Ectodermal cell (in vitro differentiated cells): ENCODE results near the gene TFPI.
"Not testable (repeated sequence)": the region's sequence is repeated elsewhere in the genome, so short reads cannot be mapped to it uniquely, and the experiment has no call there.

Source experiments
- H3K27ac ChIP-seq: 2 replicates; pipeline ENCODE4 v1.7.0; 2013; ENCODE audit warnings: mild to moderate bottlenecking, low read depth, low read length; ENCODE audit not compliant: insufficient read depth, poor library complexity, severe bottlenecking
- H3K27me3 ChIP-seq: 2 replicates; pipeline ENCODE4 v1.7.0; 2013; ENCODE audit warnings: mild to moderate bottlenecking, low read length; ENCODE audit not compliant: insufficient read depth, control insufficient read depth, poor library complexity, severe bottlenecking
- H3K36me3 ChIP-seq: one replicate; pipeline ENCODE4 v1.7.0; 2013; ENCODE audit warnings: low read length; ENCODE audit not compliant: control insufficient read depth, insufficient read depth
- H3K4me1 ChIP-seq: one replicate; pipeline ENCODE4 v1.7.0; 2013; ENCODE audit warnings: low read length; ENCODE audit not compliant: control insufficient read depth, insufficient read depth
- H3K4me3 ChIP-seq: 2 replicates; pipeline ENCODE4 v1.7.0; 2013; ENCODE audit warnings: low read depth, low read length, control low read depth; ENCODE audit not compliant: insufficient read depth
- H3K9me3 ChIP-seq: 2 replicates; pipeline ENCODE4 v1.7.0; 2013; ENCODE audit warnings: mild to moderate bottlenecking, low read length, moderate library complexity; ENCODE audit not compliant: control insufficient read depth
- WGBS, 2 experiments: methylation state at CpG; one replicate each; pipeline ENCODE4 v1.1.7; 2013; ENCODE audit warnings: missing lambda C conversion rate in 2 of 2; 5-methylcytosine and 5-hydroxymethylcytosine counted together

The TFPI gene

DNA sequence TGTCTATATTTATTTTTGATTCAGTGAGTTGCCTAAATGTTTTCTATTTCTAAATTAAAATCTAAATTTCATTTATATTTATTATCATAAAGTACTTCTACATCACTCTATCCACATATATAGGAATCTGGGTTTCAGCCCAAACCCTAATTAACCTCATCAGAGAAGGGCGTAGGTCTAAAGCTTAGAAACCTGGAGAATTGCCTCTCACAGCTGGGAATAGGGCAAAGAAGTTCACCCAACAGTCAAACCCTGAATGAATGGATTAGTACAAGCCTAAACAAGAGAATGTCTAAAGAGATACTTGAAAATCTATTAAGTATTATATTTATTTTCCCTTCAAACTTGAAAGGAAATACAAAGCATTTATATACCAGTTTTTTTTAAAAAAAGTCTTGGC, 26.2 kb downstream of the TFPI start:
- H3K27ac ChIP-seq = no peak overlapping the region

DNA sequence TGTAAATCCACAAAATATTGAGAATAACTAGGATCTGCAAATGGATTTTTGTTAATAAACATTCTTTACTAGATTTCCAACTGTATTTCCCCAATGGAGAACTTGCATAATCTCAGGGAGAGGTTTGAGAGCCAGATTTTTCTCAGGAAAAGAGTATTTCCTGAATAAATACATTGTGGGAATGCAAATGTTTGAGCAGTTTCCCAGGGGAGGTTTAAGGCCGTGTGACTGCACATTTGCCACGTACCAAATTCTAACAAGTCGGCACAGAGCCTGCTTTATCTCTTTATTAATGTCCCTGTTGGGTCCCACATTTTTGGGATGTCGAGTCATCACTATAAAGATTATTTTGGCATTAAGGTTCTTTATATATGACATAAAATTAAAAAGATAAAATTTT, 27.0 kb downstream of the TFPI start:
- Histone ChIP-seq H3K27me3 (no peaks in the 10 kb centered on the region), H3K4me3 (no peak overlapping the region), H3K27ac (peak overlapping the region; percentile 61), H3K9me3 (no peaks in the 10 kb centered on the region), H3K4me1 (peaks cover 14% of the 10 kb centered on the region), H3K36me3 (no peaks in the 10 kb centered on the region)
- 26 to 27% methylated on average over 3 of the region's 4 CpGs for WGBS, 2 experiments

More for the DNA sequence above, 26.2 kb downstream of the TFPI start:
- Histone ChIP-seq H3K4me1 (peaks cover 14% of the 10 kb centered on the region), H3K9me3 (no peaks in the 10 kb centered on the region), H3K36me3 (no peaks in the 10 kb centered on the region), H3K27me3 (no peaks in the 10 kb centered on the region), H3K4me3 (no peak overlapping the region)
- 6% methylated on average over 1 of the region's 1 CpG; no CpG with 5 or more reads in 1 of the 2 experiments for WGBS, 2 experiments

DNA sequence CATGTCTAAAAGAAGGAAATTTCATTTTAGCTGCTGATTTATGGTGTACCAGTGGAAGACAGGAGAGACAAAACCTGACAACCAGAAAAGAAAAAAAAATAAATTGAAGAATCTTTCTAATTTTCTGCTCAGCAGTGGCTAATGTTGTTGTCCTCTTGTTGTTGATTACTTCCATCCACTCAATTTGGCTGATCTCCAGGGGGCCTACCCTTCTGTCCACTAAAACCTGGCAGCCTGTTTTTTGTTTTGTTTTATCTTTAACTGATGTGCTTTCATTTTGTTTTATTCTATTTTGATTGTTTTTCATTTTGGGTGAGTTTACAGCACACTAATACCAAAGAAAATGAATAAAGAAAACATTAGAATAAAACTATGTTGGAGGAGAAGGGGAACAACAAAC, 27.4 kb downstream of the TFPI start:
- H3K4me3 ChIP-seq = no peak overlapping the region

GRCh38 chr2:187525163-187525900, 28.9 kb downstream of the TFPI start:
- H3K36me3 ChIP-seq = no peaks in the 10 kb centered on the region
- no peak overlapping the region for H3K4me3 ChIP-seq
- H3K9me3 ChIP-seq = no peaks in the 10 kb centered on the region
- H3K27me3 ChIP-seq = no peaks in the 10 kb centered on the region
- no CpG with 5 or more reads among the region's 1 CpG for WGBS, 2 experiments
- H3K27ac ChIP-seq = no peak overlapping the region
- peaks cover 15% of the 10 kb centered on the region for H3K4me1 ChIP-seq

More for the DNA sequence above, 27.4 kb downstream of the TFPI start:
- no peaks in the 10 kb centered on the region for H3K9me3 ChIP-seq
- no peaks in the 10 kb centered on the region for H3K36me3 ChIP-seq
- H3K27ac ChIP-seq = peak overlapping the region; percentile 61
- H3K4me1 ChIP-seq = peaks cover 14% of the 10 kb centered on the region
- no peaks in the 10 kb centered on the region for H3K27me3 ChIP-seq

DNA sequence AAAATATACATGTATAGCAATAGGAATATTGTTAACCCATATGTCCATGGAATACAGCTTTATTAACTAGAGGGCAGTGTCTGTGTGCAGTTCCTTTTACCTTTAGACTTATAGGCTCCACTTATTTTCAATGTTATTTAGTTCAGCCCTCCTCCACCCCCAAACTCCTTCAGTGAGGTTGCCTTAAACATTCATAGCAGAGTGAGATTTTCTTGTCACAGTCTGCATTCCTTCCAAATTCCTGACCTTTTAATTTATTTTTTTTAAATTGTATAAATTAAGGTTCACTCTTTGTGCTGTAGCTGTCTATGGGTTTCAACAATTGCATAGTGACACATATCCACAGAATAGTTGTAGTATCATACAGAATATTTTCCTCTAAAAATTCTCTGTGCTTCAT, 30.9 kb downstream of the TFPI start:
- Histone ChIP-seq H3K9me3 (no peaks in the 10 kb centered on the region), H3K36me3 (no peaks in the 10 kb centered on the region), H3K4me3 (no peak overlapping the region), H3K27ac (no peak overlapping the region), H3K27me3 (no peaks in the 10 kb centered on the region), H3K4me1 (peaks cover 16% of the 10 kb centered on the region)

GRCh38 chr2:187520121-187520624, 34.1 kb downstream of the TFPI start:
- H3K4me1 ChIP-seq = peaks cover 6% of the 10 kb centered on the region
- H3K4me3 ChIP-seq = no peak overlapping the region
- no peaks in the 10 kb centered on the region for H3K9me3 ChIP-seq
- H3K36me3 ChIP-seq = no peaks in the 10 kb centered on the region
- peak overlapping the region; percentile 3 for H3K27ac ChIP-seq
- no peaks in the 10 kb centered on the region for H3K27me3 ChIP-seq
- WGBS, 2 experiments = 91 to 96% methylated on average over 7 of the region's 7 CpGs

GRCh38 chr2:187519419-187520120, 34.7 kb downstream of the TFPI start:
- Histone ChIP-seq H3K9me3 (no peaks in the 10 kb centered on the region), H3K36me3 (no peaks in the 10 kb centered on the region), H3K27ac (peak overlapping the region; percentile 3), H3K27me3 (no peaks in the 10 kb centered on the region), H3K4me3 (no peak overlapping the region), H3K4me1 (peaks cover 6% of the 10 kb centered on the region)
- WGBS, 2 experiments = 47 to 50% methylated on average over 7 of the region's 7 CpGs

DNA sequence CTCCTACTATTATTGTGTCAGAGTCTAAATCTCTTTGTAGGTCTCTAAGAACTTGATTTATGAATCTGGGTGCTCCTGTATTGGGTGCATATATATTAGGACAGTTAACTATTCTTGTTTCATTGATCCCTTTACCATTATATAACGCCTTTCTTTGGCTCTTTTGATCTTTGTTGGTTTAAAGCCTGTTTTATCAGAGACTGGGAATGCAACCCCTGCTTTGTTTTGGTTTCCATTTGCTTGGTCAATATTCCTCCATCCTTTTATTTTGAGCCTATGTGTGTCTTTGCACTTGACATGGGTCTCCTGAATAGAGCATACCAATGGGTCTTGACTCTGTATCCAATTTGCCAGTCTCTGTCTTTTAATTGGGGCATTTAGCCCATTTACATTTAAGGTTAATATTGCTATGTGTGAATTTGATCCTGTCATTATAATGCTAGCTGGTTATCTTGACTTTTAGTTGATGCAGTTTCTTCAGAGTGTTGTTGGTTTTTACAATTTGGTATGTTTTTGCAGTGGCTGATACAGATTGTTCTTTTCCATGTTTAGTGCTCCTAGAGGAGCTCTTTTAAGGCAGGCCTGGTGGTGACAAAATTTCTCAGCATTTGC, 36.4 kb downstream of the TFPI start:
- not testable (repeated sequence) for H3K36me3 ChIP-seq, H3K4me3 ChIP-seq
- WGBS, 2 experiments = 86 to 100% methylated on average over 1 of the region's 1 CpG

DNA sequence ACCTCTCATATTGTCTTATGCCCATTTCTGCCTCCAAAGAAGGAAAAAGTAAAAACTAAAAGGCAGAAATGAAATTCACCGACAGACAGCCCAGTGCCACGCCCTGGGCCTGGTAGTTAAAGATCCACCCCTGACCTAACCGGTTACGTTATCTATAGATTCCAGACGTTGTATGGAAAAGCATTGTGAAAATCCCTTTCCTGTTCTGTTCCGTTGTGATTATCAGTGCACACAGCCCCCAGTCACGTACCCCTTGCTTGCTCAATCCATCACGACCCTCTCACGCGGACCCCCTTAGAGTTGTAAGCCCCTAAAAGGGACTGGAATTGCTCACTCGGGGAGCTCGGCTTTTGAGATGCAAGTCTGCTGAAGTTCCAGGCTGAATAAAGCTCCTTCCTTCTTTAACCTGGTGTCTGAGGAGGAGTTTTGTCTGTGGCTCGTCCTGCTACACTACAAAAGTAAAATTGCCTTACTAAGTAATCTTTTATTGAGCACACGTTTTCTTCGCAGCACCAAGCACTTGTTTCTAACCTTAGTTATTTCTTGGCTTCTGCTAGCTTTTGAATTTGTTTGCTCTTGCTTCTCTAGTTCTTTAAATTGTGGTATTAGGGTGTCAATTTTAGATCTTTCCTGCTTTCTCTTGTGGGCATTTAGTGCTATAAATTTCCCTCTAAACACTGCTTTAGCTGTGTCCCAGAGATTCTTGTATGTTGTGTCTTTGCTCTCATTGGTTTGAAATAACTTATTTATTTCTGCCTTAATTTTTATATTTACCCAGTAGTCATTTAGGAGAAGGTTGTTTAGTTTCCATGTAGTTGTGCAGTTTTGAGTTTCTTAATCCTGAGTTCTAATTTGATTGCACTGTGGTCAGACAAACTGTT, 37.4 kb downstream of the TFPI start:
- 95% methylated on average over 15 of the region's 15 CpGs for WGBS, 2 experiments
- H3K4me3 ChIP-seq, H3K4me1 ChIP-seq, H3K27me3 ChIP-seq, H3K9me3 ChIP-seq, H3K27ac ChIP-seq, H3K36me3 ChIP-seq: not testable (repeated sequence)

More for the DNA sequence above, 36.4 kb downstream of the TFPI start:
- H3K4me1 ChIP-seq, H3K27ac ChIP-seq, H3K27me3 ChIP-seq, H3K9me3 ChIP-seq: not testable (repeated sequence)
